A549 (cell line): Measurements from ENCODE around the gene DNAH11.
A peak's percentile ranks its signal among the peaks of the same experiment; 100 is the strongest.

Experiments used
- CHD4 ChIP-seq: fragments of 200-600 bp; sonication (generic); IDR thresholded peaks from 2 replicates; pipeline ENCODE4 v1.6.1; 2016; ENCODE audit warnings: antibody characterized with exemption, mild to moderate bottlenecking, borderline replicate concordance
- CTCF ChIP-seq: fragments of >200 bp; sonication (Bioruptor Twin); formaldehyde crosslinking; IDR thresholded peaks from 3 replicates; pipeline ENCODE4 v1.5.1; 2016
- EP300 ChIP-seq, 2 experiments: fragments of >200 bp; sonication (Bioruptor Twin); formaldehyde crosslinking; IDR thresholded peaks; 2 replicates in 1 of 2; 3 replicates in 1 of 2; pipeline ENCODE4 v1.6.1; 2016 to 2017
- ESRRA ChIP-seq: fragments of 150-350 bp; IDR thresholded peaks from 2 replicates; pipeline ENCODE4 v1.6.1; 2014; ENCODE audit warnings: mild to moderate bottlenecking, low read length, borderline replicate concordance
- MAFK ChIP-seq: fragments of 450-650 bp; IDR thresholded peaks from 2 replicates; pipeline ENCODE4 v1.6.1; 2014; ENCODE audit not compliant: partially characterized antibody
- MYC ChIP-seq: IDR thresholded peaks from 2 replicates; pipeline ENCODE4 v1.6.1; 2012; ENCODE audit warnings: mild to moderate bottlenecking, inconsistent platforms, low read length, improper control_type of control experiment, borderline replicate concordance
- NPAS2 ChIP-seq: fragments of 250-450 bp; sonication (Bioruptor Pico); IDR thresholded peaks from 2 replicates; pipeline ENCODE4 v1.8.0; 2022; ENCODE audit warnings: mild to moderate bottlenecking, moderate library complexity, borderline replicate concordance
- POLR2A ChIP-seq: IDR thresholded peaks from 2 replicates; pipeline ENCODE4 v1.6.1; 2012; ENCODE audit warnings: mild to moderate bottlenecking, low read length
- RAD21 ChIP-seq, 2 experiments: fragments of >200 bp in 1 of 2; sonication (Bioruptor Twin) in 1 of 2; formaldehyde crosslinking in 1 of 2; IDR thresholded peaks in 1 of 2; conservative IDR thresholded peaks in 1 of 2; 2 replicates in 1 of 2; 3 replicates in 1 of 2; pipeline ENCODE4 v1.6.1; 2012 to 2018; ENCODE audit warnings: inconsistent platforms in 1 of 2
- RCOR1 ChIP-seq: fragments of 150-350 bp; IDR thresholded peaks from 2 replicates; pipeline ENCODE4 v1.6.1; 2014; ENCODE audit warnings: antibody characterized with exemption, low read length, low read depth
- USF2 ChIP-seq: fragments of 450-650 bp; IDR thresholded peaks from 2 replicates; pipeline ENCODE4 v1.6.1; 2014; ENCODE audit warnings: antibody characterized with exemption
- ZNF302 ChIP-seq: fragments of 250-450 bp; sonication (Bioruptor Pico); IDR thresholded peaks from 2 replicates; pipeline ENCODE4 v1.9.0; 2021; ENCODE audit warnings: inconsistent platforms, mild to moderate bottlenecking, moderate library complexity
- TF ChIP-seq, protein P1 (sequence below): fragments of 150-350 bp; IDR thresholded peaks from 2 replicates; pipeline ENCODE4 v1.6.1; 2014; ENCODE audit warnings: low read depth, mild to moderate bottlenecking, low read length
- TF ChIP-seq, protein P2 (sequence below): IDR thresholded peaks from 2 replicates; pipeline ENCODE4 v1.6.1; 2012

DNA sequence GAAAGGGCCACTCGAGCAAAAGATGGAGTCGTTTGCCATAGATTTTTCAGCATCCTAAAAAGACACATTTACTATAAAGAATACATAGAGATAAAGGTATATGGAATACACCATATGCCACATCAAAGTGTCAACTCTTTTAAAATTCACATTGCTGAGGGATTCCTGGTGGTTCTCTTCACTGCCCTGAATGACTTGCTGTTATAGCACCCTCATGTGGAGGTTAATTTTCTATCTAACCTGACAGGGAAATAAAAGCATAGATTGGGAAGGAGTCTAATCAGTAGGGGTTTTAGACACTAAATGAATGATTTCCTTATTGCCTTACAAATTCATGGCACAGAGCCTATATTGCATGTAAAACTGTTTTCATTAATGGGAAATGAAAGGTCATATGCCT lies 25.9 kb downstream of the DNAH11 start:
- TF ChIP-seq ZNF302 (CRISPR knock-in tag) (no peak), CTCF (peak; percentile 24; the same call in 2 of the 3 replicates), RAD21 (conservative IDR thresholded peaks at IDR 0.05 in 1 of 2, IDR thresholded peaks at IDR 0.05 in 1 of 2) (peak; percentile 34 to 43; a peak in 3 of 5 replicates), POLR2A (no peak), CHD4 (no peak), MYC (no peak), MAFK (no peak), USF2 (no peak), RCOR1 (no peak), ESRRA (no peak), NPAS2 (CRISPR knock-in tag) (no peak), EP300 (IDR thresholded peaks at IDR 0.05) (no peak)
- TF ChIP-seq, protein P1, sequence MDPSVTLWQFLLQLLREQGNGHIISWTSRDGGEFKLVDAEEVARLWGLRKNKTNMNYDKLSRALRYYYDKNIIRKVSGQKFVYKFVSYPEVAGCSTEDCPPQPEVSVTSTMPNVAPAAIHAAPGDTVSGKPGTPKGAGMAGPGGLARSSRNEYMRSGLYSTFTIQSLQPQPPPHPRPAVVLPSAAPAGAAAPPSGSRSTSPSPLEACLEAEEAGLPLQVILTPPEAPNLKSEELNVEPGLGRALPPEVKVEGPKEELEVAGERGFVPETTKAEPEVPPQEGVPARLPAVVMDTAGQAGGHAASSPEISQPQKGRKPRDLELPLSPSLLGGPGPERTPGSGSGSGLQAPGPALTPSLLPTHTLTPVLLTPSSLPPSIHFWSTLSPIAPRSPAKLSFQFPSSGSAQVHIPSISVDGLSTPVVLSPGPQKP, result no peak
- TF ChIP-seq, protein P2, sequence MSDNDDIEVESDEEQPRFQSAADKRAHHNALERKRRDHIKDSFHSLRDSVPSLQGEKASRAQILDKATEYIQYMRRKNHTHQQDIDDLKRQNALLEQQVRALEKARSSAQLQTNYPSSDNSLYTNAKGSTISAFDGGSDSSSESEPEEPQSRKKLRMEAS, result no peak
